Glutamatergic neuron (in vitro differentiated cells): Measurements from ENCODE around the gene TMOD4. TPM values are rescaled to one million over a fixed set of nuclear protein-coding genes. Genes with fewer than 3 reads are reported as not detected.
A peak's percentile ranks its signal among the peaks of the same experiment; 100 is the strongest.
"Not testable (repeated sequence)": the region's sequence is repeated elsewhere in the genome, so short reads cannot be mapped to it uniquely, and the experiment has no call there.

ENCODE experiments used
- DNase-seq: peaks from one replicate; pipeline ENCODE4 v3.0.0; 2022
- H3K27ac Mint-ChIP-seq: one replicate; pipeline ENCODE4 v1.8.0; 2020; ENCODE audit warnings: mild to moderate bottlenecking, mixed read lengths, inconsistent platforms; ENCODE audit not compliant: unreplicated experiment
- H3K27me3 Mint-ChIP-seq: one replicate; pipeline ENCODE4 v1.8.0; 2020; ENCODE audit warnings: mild to moderate bottlenecking, moderate library complexity, mixed read lengths, inconsistent platforms; ENCODE audit not compliant: unreplicated experiment
- H3K36me3 Mint-ChIP-seq: one replicate; pipeline ENCODE4 v1.8.0; 2020; ENCODE audit warnings: mild to moderate bottlenecking, mixed read lengths, inconsistent platforms; ENCODE audit not compliant: unreplicated experiment
- H3K4me1 Mint-ChIP-seq: one replicate; pipeline ENCODE4 v1.8.0; 2020; ENCODE audit warnings: mild to moderate bottlenecking, low read depth, mixed read lengths, inconsistent platforms; ENCODE audit not compliant: unreplicated experiment
- H3K4me3 Mint-ChIP-seq: one replicate; pipeline ENCODE4 v1.8.0; 2020; ENCODE audit warnings: mild to moderate bottlenecking, mixed read lengths, inconsistent platforms; ENCODE audit not compliant: unreplicated experiment
- H3K9me3 Mint-ChIP-seq: one replicate; pipeline ENCODE4 v1.8.0; 2020; ENCODE audit warnings: mild to moderate bottlenecking, moderate library complexity, mixed read lengths, inconsistent platforms; ENCODE audit not compliant: unreplicated experiment
- total RNA-seq: library from RNA; stranded (reverse); fragmentation: NEBNext Ultra II Directional; extraction: Animal tissue kit (Norgen Biotek cat#: 25700); gene quantifications from one replicate; pipeline ENCODE4 v1.2.1, GENCODE V29; 2021; ENCODE audit not compliant: unreplicated experiment
- TF ChIP-seq, protein P1 (sequence below): fragments of 200-600 bp; sonication (generic); IDR thresholded peaks from one replicate; pipeline ENCODE4 v1.5.0; 2021; ENCODE audit not compliant: partially characterized antibody, unreplicated experiment

The TMOD4 gene
- total RNA-seq, 1 donor from 2014 or later: 0.76 TPM

- TF ChIP-seq, protein P1, sequence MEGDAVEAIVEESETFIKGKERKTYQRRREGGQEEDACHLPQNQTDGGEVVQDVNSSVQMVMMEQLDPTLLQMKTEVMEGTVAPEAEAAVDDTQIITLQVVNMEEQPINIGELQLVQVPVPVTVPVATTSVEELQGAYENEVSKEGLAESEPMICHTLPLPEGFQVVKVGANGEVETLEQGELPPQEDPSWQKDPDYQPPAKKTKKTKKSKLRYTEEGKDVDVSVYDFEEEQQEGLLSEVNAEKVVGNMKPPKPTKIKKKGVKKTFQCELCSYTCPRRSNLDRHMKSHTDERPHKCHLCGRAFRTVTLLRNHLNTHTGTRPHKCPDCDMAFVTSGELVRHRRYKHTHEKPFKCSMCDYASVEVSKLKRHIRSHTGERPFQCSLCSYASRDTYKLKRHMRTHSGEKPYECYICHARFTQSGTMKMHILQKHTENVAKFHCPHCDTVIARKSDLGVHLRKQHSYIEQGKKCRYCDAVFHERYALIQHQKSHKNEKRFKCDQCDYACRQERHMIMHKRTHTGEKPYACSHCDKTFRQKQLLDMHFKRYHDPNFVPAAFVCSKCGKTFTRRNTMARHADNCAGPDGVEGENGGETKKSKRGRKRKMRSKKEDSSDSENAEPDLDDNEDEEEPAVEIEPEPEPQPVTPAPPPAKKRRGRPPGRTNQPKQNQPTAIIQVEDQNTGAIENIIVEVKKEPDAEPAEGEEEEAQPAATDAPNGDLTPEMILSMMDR: peak; percentile 14
- no peak overlapping the region for H3K4me3 Mint-ChIP-seq
- no peak overlapping the region for H3K27ac Mint-ChIP-seq
- no peak for DNase-seq
- peaks cover 10% of the 10 kb centered on the region for H3K4me1 Mint-ChIP-seq
- no peaks in the 10 kb centered on the region for H3K36me3 Mint-ChIP-seq
- peaks cover 3% of the 10 kb centered on the region for H3K9me3 Mint-ChIP-seq
- peaks cover 10% of the 10 kb centered on the region for H3K27me3 Mint-ChIP-seq
Observed at GRCh38 chr1:151196292-151196800, 20.6 kb upstream of the TMOD4 start.

DNA sequence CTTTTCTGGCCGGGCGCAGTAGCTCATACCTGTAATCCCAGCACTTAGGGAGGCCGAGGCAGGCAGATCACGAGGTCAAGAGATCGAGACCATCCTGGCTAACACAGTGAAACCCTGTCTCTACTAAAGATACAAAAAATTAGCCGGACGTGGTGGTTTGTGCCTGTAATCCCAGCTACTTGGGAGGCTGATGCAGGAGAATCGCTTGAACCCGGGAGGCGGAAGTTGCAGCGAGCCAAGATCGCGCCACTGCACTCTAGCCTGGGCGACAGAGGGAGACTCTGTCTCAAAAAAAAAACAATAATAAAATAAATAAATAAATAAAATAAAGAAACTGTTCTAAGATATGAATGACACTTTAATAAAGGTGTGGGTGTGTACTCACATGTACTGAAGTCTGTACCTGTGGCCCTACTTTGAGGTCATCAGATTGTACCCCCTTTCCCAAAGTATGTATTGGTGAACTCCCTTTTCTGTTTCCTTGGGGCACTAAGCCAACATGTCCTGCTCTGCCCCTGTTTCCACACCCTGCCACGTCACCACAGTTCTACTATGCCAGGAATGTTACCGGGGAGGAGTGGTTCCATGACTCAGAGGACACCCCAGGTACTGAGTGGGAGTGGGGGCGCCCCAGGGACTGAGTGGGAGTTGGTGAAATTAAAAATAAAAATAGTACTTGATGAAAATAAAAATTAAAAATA lies 19.3 kb upstream of the TMOD4 start:
- H3K9me3 Mint-ChIP-seq, H3K27ac Mint-ChIP-seq, H3K4me1 Mint-ChIP-seq, H3K4me3 Mint-ChIP-seq, DNase-seq, H3K36me3 Mint-ChIP-seq: not testable (repeated sequence)
- peaks cover 12% of the 10 kb centered on the region for H3K27me3 Mint-ChIP-seq

GRCh38 chr1:151193856-151194255 lies 18.1 kb upstream of the TMOD4 start:
- no peak for DNase-seq
- no peaks in the 10 kb centered on the region for H3K36me3 Mint-ChIP-seq
- peaks cover 7% of the 10 kb centered on the region for H3K9me3 Mint-ChIP-seq
- TF ChIP-seq, protein P1: no peak
- no peak overlapping the region for H3K27ac Mint-ChIP-seq
- peaks cover 10% of the 10 kb centered on the region for H3K27me3 Mint-ChIP-seq
- H3K4me3 Mint-ChIP-seq: no peak overlapping the region
- peaks cover 2% of the 10 kb centered on the region for H3K4me1 Mint-ChIP-seq

DNA sequence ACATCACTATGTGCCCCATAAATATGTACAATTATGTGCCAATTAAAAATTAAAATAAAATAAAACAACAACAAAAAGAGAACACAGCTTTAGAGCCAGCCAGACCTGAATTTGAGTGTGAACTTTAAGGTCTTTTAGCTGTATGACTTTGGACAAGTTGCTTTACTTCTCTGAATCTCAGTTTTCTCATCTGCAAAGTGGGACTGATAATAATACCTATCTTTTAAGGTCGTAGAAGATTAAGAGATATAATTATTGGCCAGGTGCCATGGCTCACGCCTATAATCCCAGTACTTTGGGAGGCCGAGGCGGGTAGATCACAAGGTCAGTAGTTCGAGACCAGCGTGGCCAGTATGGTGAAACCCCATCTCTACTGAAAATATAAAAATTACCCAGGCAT lies 17.5 kb upstream of the TMOD4 start:
- TF ChIP-seq, protein P1: no peak
- H3K9me3 Mint-ChIP-seq: peaks cover 5% of the 10 kb centered on the region
- no peaks in the 10 kb centered on the region for H3K36me3 Mint-ChIP-seq
- peaks cover 8% of the 10 kb centered on the region for H3K27me3 Mint-ChIP-seq
- no peak overlapping the region for H3K27ac Mint-ChIP-seq
- H3K4me1 Mint-ChIP-seq: peaks cover 6% of the 10 kb centered on the region
- no peak for DNase-seq
- no peak overlapping the region for H3K4me3 Mint-ChIP-seq

- TF ChIP-seq, protein P1: no peak
- Mint-ChIP-seq H3K27me3 (peaks cover 6% of the 10 kb centered on the region), H3K9me3 (peaks cover 7% of the 10 kb centered on the region), H3K4me1 (peaks cover 7% of the 10 kb centered on the region), H3K27ac (no peak overlapping the region), H3K4me3 (no peak overlapping the region), H3K36me3 (no peaks in the 10 kb centered on the region)
- no peak for DNase-seq
Observed at GRCh38 chr1:151192047-151192446, 16.3 kb upstream of the TMOD4 start.
